ENCODE data around the gene KCNC3.

GRCh38 chr19:50352242-50352641, 23.1 kb upstream of the KCNC3 start:
- TF ChIP-seq YY1 (tag by site-specific recombination; IDR thresholded peaks at IDR 0.05), result no peak
- TF ChIP-seq CTCF (tag by site-specific recombination; IDR thresholded peaks at IDR 0.05), result no peak
- TF ChIP-seq GLI4 (tag by site-specific recombination; IDR thresholded peaks at IDR 0.05), result no peak
- TF ChIP-seq ZNF626 (tag by site-specific recombination; IDR thresholded peaks at IDR 0.05), result no peak
- TF ChIP-seq ZNF221 (tag by site-specific recombination; IDR thresholded peaks at IDR 0.05; ENCODE audit: borderline replicate concordance), result no peak
- no peak for TF ChIP-seq ZNF157 (tag by site-specific recombination; IDR thresholded peaks at IDR 0.05)
- no peak for TF ChIP-seq SP2 (tag by site-specific recombination; IDR thresholded peaks at IDR 0.05)
- no peak for TF ChIP-seq TCF7L2 (IDR thresholded peaks at IDR 0.05; ENCODE audit: borderline replicate concordance, low read depth, low read length)
- no peak for TF ChIP-seq ZFP37 (tag by site-specific recombination; IDR thresholded peaks at IDR 0.05)
- TF ChIP-seq TRIM28 (IDR thresholded peaks at IDR 0.05; ENCODE audit: borderline replicate concordance, low read length), result no peak
- TF ChIP-seq ZNF114 (tag by site-specific recombination; IDR thresholded peaks at IDR 0.05), result no peak
- TF ChIP-seq ZNF133 (tag by site-specific recombination; IDR thresholded peaks at IDR 0.05), result no peak
- no peak for TF ChIP-seq ZNF121 (tag by site-specific recombination; IDR thresholded peaks at IDR 0.05)

Measured in HEK293 (cell line).